T-helper 17 cell (primary cell): ENCODE results near the gene CLCN1. TPM values are rescaled to one million over a fixed set of nuclear protein-coding genes. Genes with fewer than 3 reads are reported as not detected.

ENCODE experiments used
- ATAC-seq: fragments of 150-1000 bp; cut with Tn5 transposase; 2 replicates; pipeline ENCODE4 v1.10.0; 2021; ENCODE audit warnings: mild to moderate bottlenecking, moderate library complexity
- DNase-seq, 3 donors: peaks; one replicate each; pipeline versions ENCODE4 v3.0.0 to v3.0.0-alpha.2; 2020 to 2021
- H3K9me3 ChIP-seq: one replicate; pipeline ENCODE4 v1.7.0; 2013; ENCODE audit warnings: low read length, mild to moderate bottlenecking; ENCODE audit not compliant: control insufficient read depth, poor library complexity, severe bottlenecking
- H3K27ac Mint-ChIP-seq: one replicate; pipeline ENCODE4 v1.8.0; 2022; ENCODE audit warnings: mild to moderate bottlenecking, moderate library complexity, mixed read lengths
- H3K27me3 Mint-ChIP-seq: one replicate; pipeline ENCODE4 v1.8.0; 2022; ENCODE audit warnings: mixed read lengths
- H3K36me3 Mint-ChIP-seq: one replicate; pipeline ENCODE4 v1.8.0; 2022; ENCODE audit warnings: low read depth, mixed read lengths
- H3K4me1 Mint-ChIP-seq: one replicate; pipeline ENCODE4 v1.8.0; 2022; ENCODE audit warnings: mild to moderate bottlenecking, mixed read lengths
- H3K4me3 Mint-ChIP-seq: one replicate; pipeline ENCODE4 v1.8.0; 2022; ENCODE audit warnings: mild to moderate bottlenecking, moderate library complexity, mixed read lengths
- total RNA-seq, 4 donors: library from RNA in 2 of 4; stranded (reverse) in 2 of 4; gene quantifications; one replicate each; pipeline ENCODE4 v1.2.3 and lab custom pipeline; 2022 to 2026

The CLCN1 gene
- total RNA-seq, 2 donors from 2014 or later: not detected

DNA sequence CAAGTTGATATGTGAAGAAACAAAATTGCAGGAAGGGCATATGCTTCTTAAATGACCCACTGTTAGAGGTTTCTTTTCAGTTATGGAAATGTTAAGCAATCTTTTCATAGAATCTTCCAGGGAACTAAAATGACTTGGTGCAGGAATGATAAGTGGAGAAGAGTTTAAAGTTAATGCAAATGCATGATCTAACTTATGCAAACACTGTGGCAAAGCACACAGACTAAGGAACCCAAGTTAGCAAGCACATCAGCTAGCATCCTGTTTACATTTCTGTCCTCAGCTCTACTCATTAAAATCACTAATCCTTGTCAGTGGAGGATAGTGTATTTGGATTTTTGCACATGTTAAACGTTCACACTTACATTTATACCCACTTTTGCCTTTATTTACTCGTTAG lies 9.3 kb downstream of the CLCN1 start:
- no peak overlapping the region for H3K4me3 Mint-ChIP-seq
- peaks cover 7% of the 10 kb centered on the region for H3K27me3 Mint-ChIP-seq
- peak overlapping the region; percentile 79 for H3K27ac Mint-ChIP-seq
- peaks cover 18% of the 10 kb centered on the region for H3K4me1 Mint-ChIP-seq
- no peak for DNase-seq
- no peak for ATAC-seq
- H3K36me3 Mint-ChIP-seq: peaks cover 7% of the 10 kb centered on the region
- H3K9me3 ChIP-seq: no peaks in the 10 kb centered on the region

DNA sequence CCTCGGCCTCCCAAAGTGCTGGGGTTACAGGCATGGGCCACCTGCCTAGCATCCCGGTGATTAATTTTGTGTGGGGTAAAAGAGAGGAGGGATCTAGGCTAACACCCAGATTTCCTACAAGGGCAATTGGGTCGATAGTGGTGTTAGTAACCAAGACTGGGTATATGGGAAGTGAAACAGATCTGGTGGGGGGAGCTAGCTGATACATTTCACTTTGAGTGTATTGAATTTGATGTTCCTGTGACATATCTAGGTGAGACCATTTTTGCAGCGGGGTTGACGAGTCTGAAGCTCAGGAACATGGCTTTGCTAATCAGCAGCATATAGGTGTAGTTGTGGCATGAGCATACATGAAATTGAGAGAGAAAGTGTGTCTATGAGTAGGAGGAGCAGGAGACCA lies 12.0 kb downstream of the CLCN1 start:
- H3K4me3 Mint-ChIP-seq: no peak overlapping the region
- peak overlapping the region; percentile 24 for H3K27ac Mint-ChIP-seq
- peaks cover 7% of the 10 kb centered on the region for H3K36me3 Mint-ChIP-seq
- DNase-seq: no peak
- H3K4me1 Mint-ChIP-seq: peaks cover 18% of the 10 kb centered on the region
- ATAC-seq: no peak
- peaks cover 7% of the 10 kb centered on the region for H3K27me3 Mint-ChIP-seq
- H3K9me3 ChIP-seq: no peaks in the 10 kb centered on the region

DNA sequence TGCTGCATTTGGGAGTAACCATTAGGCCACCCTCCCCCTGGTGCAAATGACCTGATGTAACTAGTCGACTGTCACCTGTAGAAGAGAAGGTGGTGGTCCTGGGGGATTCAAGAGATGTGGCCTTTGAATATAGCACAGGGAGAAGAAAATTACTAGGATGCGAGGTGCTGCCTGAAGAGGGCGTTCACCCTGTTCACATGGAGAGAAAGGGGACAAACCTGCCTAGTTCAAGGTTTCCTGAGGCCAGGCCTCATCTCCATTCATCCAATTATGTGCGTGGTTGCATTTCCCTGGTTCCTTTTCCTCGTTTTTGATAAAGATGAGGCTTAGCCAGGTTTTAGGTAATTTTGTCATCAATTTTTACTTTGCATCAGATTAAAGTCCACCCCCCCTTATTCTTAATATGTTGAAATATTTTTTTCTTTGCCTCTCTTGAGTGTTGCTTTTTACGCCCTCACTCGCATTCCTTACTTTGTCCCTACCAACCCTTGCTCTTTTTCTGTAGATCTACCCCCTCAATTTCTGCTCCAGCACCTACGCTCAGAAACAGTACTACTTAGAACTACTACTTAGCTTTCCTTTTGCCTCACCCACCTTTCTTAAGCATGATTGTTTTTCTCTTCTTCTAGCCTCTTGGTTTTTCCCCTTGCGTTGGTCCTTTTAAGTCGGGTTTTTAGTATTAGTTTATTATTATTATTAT lies 13.7 kb downstream of the CLCN1 start:
- peaks cover 3% of the 10 kb centered on the region for H3K27me3 Mint-ChIP-seq

DNA sequence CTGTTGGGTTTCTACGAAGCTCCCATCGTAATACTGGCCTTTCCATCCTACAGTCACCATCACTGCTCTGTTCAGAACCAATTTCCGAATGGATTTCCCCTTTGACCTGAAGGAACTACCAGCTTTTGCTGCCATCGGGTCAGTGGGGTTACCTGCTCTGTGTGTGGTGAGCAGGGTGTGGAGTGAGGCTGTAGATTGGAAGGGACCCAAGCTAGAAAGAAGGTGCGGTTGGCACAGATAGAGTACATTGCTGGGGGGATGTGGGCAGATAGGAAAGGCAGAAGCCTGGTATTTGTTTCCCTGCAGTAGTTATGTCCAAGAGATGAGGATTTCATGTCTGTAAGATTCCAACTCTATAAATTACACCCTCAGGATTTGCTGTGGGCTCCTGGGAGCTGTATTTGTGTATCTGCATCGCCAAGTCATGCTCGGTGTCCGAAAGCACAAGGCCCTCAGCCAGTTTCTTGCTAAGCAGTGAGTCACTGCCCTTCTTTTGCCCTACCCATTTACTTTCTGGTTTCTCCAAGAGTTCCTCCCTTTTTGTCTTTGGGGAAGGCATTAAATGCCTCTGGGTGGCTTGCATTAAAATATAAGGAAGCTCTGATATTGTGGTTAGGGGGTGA lies 15.4 kb downstream of the CLCN1 start:
- Mint-ChIP-seq H3K27me3 (peaks cover 14% of the 10 kb centered on the region), H3K4me3 (no peak overlapping the region), H3K27ac (no peak overlapping the region), H3K4me1 (peaks cover 10% of the 10 kb centered on the region), H3K36me3 (peaks cover 7% of the 10 kb centered on the region)
- no peaks in the 10 kb centered on the region for H3K9me3 ChIP-seq
- ATAC-seq (no peak), DNase-seq (no peak)

More for the DNA sequence above, 13.7 kb downstream of the CLCN1 start:
- peaks cover 7% of the 10 kb centered on the region for H3K36me3 Mint-ChIP-seq
- no peak overlapping the region for H3K27ac Mint-ChIP-seq
- DNase-seq (no peak), ATAC-seq (no peak)
- H3K4me1 Mint-ChIP-seq: peaks cover 14% of the 10 kb centered on the region
- H3K4me3 Mint-ChIP-seq: no peak overlapping the region
- no peaks in the 10 kb centered on the region for H3K9me3 ChIP-seq

DNA sequence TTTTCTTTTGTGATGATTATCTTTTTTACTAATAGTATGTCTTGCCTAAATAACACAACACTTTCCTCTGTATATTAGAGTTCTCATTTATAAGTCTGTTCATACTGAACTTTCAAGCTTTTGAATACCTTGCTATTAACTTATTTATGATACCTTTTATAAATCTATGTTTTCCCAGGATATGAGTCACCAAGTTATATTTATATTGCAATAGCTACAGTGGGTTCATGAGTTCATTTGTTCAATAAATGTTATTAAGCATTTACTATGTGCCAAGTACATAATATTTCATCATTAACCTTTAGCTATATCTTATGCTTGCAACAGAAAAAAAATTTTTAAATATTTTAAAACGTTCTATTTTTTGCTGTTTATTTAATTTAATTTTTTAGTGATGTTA lies 18.3 kb downstream of the CLCN1 start:
- Mint-ChIP-seq H3K27me3 (peaks cover 18% of the 10 kb centered on the region), H3K36me3 (peaks cover 2% of the 10 kb centered on the region), H3K27ac (no peak overlapping the region), H3K4me1 (peaks cover 7% of the 10 kb centered on the region), H3K4me3 (no peak overlapping the region)
- no peak for ATAC-seq
- H3K9me3 ChIP-seq: no peaks in the 10 kb centered on the region
- DNase-seq: no peak

DNA sequence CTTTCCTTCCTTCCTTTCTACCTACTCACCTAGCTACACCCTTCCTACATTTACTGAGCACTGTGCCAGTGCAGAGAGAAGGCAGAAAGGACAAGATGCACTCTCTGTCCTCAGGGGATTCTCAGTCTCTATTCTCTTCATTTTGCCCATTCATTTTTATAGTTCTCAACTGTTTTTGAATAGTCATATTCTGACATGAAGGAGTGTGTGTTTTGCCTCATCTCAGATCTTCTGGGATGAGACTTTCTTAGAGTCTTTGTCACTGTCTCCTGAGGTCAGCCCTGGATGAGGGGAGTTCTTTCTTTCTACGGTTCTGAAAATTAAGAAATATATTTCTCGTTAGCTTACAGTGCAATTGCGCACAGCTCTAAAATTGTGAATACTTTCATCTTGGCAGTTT lies 21.3 kb downstream of the CLCN1 start:
- ATAC-seq (no peak), DNase-seq (no peak)
- no peaks in the 10 kb centered on the region for H3K9me3 ChIP-seq
- H3K4me3 Mint-ChIP-seq: no peak overlapping the region
- H3K27ac Mint-ChIP-seq: no peak overlapping the region
- H3K27me3 Mint-ChIP-seq: peaks cover 38% of the 10 kb centered on the region
- peaks cover 7% of the 10 kb centered on the region for H3K4me1 Mint-ChIP-seq
- peaks cover 4% of the 10 kb centered on the region for H3K36me3 Mint-ChIP-seq

DNA sequence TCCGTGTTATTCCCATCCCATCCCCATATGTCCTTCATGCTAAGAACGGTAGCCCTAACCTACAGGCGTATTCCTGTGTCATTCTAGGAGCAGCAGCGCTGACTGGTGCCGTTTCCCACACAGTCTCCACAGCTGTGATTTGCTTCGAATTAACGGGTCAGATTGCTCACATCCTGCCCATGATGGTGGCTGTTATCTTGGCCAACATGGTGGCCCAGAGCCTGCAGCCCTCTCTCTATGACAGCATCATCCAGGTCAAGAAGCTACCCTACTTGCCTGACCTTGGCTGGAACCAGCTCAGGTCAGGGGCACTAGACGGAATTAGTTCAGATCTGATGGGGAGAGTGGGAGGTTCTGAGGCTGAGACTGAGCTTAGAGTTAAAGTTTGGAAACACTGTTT lies 25.9 kb downstream of the CLCN1 start:
- Mint-ChIP-seq H3K4me3 (no peak overlapping the region), H3K36me3 (peaks cover 4% of the 10 kb centered on the region), H3K27ac (no peak overlapping the region), H3K27me3 (peaks cover 25% of the 10 kb centered on the region), H3K4me1 (peaks cover 9% of the 10 kb centered on the region)
- no peaks in the 10 kb centered on the region for H3K9me3 ChIP-seq
- DNase-seq (no peak), ATAC-seq (no peak)

DNA sequence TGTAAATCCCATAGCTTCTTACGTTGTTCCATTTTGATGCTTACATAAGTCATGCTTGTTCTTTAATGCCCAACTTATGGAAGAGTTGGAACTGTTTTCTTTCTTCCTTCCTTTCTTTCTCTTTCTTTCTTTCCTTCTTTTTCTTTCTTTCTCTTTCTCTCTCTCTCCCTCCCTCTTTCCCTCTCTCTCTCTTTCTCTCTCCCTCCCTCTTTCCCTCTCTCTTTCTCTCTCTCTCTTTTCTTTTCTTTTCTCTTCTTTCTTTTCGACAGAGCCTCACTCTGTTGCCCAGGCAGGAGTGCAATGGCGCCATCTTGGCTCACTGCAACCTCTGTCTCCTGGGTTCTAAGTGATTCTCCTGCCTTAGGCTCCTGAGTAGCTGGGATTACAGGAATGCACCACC lies 27.7 kb downstream of the CLCN1 start:
- Mint-ChIP-seq H3K4me1 (peaks cover 6% of the 10 kb centered on the region), H3K27ac (no peak overlapping the region), H3K4me3 (no peak overlapping the region), H3K27me3 (peaks cover 29% of the 10 kb centered on the region), H3K36me3 (peaks cover 4% of the 10 kb centered on the region)
- DNase-seq (no peak), ATAC-seq (no peak)
- H3K9me3 ChIP-seq: no peaks in the 10 kb centered on the region

DNA sequence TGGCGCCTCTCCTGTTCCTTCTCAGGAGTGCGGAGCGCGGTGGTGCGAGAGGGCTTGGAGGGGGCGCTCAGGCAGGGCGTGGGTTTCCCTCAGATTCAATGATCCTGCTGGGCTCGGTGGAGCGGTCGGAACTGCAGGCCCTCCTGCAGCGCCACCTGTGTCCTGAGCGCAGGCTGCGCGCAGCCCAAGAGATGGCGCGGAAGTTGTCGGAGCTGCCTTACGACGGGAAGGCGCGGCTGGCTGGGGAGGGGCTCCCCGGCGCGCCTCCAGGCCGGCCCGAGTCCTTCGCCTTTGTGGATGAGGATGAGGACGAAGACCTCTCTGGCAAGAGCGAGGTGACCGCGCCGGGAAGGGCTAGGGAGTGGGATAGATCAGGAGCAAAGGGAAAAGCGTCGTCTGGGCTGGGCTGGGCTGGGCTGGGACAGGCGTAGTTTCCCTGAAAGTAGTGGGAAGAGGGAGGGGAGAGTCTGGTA lies 29.6 kb downstream of the CLCN1 start:
- H3K4me1 Mint-ChIP-seq: peaks cover 11% of the 10 kb centered on the region
- H3K27ac Mint-ChIP-seq: peak overlapping the region; percentile 86
- DNase-seq: peak; percentile 46 to 54 (median 49)
- H3K9me3 ChIP-seq: no peaks in the 10 kb centered on the region
- peaks cover 12% of the 10 kb centered on the region for H3K27me3 Mint-ChIP-seq
- peaks cover 2% of the 10 kb centered on the region for H3K36me3 Mint-ChIP-seq
- H3K4me3 Mint-ChIP-seq: peak overlapping the region; percentile 87
- peak; percentile 99 for ATAC-seq

DNA sequence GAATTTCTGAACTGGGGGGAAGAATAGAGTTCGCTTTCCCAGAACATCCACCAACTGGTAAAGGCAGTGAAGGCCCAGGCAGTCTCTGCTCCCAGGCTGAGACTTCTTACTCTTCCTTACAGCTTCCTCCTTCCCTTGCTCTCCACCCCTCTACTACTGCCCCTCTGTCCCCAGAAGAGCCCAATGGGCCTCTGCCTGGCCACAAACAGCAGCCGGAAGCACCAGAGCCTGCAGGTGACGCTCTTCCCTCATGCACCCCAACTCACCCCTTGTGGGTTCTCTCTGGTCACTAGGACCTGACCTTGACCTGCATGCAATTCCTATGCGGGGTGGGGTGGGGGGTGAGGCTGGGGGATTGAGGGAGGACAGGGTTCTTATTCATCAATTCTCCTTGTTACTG lies 30.1 kb downstream of the CLCN1 start:
- peaks cover 12% of the 10 kb centered on the region for H3K4me1 Mint-ChIP-seq
- peak overlapping the region; percentile 87 for H3K4me3 Mint-ChIP-seq
- H3K27ac Mint-ChIP-seq: no peak overlapping the region
- ATAC-seq: no peak
- H3K9me3 ChIP-seq: no peaks in the 10 kb centered on the region
- H3K27me3 Mint-ChIP-seq: peaks cover 10% of the 10 kb centered on the region
- no peak for DNase-seq
- H3K36me3 Mint-ChIP-seq: peaks cover 2% of the 10 kb centered on the region

DNA sequence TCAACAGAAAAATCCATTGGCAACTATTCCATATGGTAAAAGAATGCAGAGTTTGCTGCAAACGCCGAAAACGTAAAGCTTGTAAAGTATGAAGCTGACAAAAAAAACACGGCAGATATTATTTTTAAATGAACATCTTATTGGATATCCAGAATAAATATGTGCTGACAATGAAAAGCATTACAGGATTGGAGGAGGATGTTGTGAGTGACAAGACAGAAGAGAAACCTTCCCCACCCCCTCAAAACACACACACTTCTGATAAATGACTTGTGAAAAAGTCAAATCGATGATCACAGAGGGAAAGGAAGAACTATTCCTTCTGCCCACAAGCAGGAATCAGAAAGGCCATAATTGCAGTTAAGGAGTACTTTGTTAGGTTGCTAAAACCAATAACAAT lies 32.0 kb downstream of the CLCN1 start:
- peaks cover 13% of the 10 kb centered on the region for H3K4me1 Mint-ChIP-seq
- no peak for ATAC-seq
- peaks cover 2% of the 10 kb centered on the region for H3K36me3 Mint-ChIP-seq
- H3K27me3 Mint-ChIP-seq: peaks cover 19% of the 10 kb centered on the region
- no peak for DNase-seq
- H3K9me3 ChIP-seq: no peaks in the 10 kb centered on the region
- no peak overlapping the region for H3K4me3 Mint-ChIP-seq
- no peak overlapping the region for H3K27ac Mint-ChIP-seq

DNA sequence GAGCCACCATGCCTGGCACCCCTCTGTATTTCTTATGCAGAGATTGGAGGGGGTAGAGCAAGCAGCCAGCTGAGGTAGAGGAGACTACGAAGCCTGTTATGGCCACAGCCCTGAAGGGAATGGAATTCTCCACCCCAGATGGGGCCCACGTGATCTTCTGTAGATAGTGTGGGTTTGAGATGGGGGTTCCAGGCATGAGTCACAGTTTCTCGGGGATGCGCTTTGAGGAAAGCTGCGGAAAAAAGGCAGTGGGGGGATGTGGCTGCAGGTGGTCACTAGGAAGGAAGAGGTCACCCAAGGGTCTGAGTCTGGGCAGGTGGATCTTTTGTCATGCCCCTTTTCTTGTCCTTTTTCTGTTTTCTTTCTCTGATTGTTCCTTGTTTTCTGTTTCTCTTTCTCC lies 35.1 kb downstream of the CLCN1 start:
- H3K27me3 Mint-ChIP-seq: peaks cover 31% of the 10 kb centered on the region
- no peak overlapping the region for H3K4me3 Mint-ChIP-seq
- ATAC-seq: no peak
- H3K9me3 ChIP-seq: no peaks in the 10 kb centered on the region
- no peak for DNase-seq
- no peak overlapping the region for H3K27ac Mint-ChIP-seq
- H3K36me3 Mint-ChIP-seq: peaks cover 2% of the 10 kb centered on the region
- H3K4me1 Mint-ChIP-seq: peaks cover 13% of the 10 kb centered on the region

DNA sequence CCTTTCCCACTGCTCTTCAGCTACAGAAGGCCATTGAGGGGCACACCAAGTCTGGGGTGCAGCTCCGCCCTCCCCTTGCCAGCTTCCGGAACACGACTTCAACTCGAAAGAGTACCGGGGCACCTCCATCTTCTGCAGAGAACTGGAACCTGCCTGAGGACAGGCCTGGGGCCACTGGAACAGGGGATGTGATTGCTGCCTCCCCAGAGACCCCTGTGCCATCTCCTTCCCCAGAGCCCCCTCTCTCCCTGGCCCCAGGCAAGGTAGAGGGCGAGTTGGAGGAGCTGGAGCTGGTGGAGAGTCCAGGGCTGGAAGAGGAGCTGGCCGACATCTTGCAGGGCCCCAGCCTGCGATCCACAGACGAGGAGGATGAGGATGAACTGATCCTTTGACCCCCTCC lies 35.7 kb downstream of the CLCN1 start:
- H3K4me3 Mint-ChIP-seq: no peak overlapping the region
- H3K27ac Mint-ChIP-seq: no peak overlapping the region
- H3K4me1 Mint-ChIP-seq: peaks cover 13% of the 10 kb centered on the region
- H3K36me3 Mint-ChIP-seq: peaks cover 2% of the 10 kb centered on the region
- no peak for DNase-seq
- no peaks in the 10 kb centered on the region for H3K9me3 ChIP-seq
- peaks cover 31% of the 10 kb centered on the region for H3K27me3 Mint-ChIP-seq
- no peak for ATAC-seq

DNA sequence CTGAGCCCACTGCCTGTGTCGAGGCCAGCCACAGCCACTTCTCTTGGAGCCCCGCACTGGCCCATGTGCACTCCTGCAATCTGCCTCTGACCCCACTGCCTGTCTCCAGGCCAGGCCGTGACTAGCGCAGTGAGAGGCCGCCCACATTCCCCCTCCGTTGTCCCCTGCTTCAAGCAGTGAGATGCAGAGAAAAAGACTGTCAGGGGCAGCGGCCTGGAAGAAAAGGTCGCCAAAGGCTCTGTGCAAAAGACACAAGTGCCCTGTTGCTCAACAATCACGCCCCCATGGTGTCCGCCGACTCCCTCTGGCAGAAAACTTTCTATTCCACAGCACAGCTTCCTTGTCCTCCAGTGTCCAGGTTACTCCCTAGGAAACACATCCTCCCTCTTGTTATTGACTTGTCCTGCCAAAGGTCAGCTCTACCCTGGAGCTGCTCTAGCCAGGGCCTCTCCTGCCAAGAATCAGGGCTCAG lies 36.7 kb downstream of the CLCN1 start:
- no peak overlapping the region for H3K27ac Mint-ChIP-seq
- ATAC-seq: no peak
- peaks cover 13% of the 10 kb centered on the region for H3K4me1 Mint-ChIP-seq
- H3K27me3 Mint-ChIP-seq: peaks cover 30% of the 10 kb centered on the region
- H3K36me3 Mint-ChIP-seq: peaks cover 2% of the 10 kb centered on the region
- no peak for DNase-seq
- H3K9me3 ChIP-seq: no peaks in the 10 kb centered on the region
- no peak overlapping the region for H3K4me3 Mint-ChIP-seq
